Measurements from ENCODE around the gene GDF2. TPM values are rescaled to one million over a fixed set of nuclear protein-coding genes. Genes with fewer than 3 reads are reported as not detected.

The GDF2 gene
- total RNA-seq, 4 donors from 2014 or later = not detected

DNA sequence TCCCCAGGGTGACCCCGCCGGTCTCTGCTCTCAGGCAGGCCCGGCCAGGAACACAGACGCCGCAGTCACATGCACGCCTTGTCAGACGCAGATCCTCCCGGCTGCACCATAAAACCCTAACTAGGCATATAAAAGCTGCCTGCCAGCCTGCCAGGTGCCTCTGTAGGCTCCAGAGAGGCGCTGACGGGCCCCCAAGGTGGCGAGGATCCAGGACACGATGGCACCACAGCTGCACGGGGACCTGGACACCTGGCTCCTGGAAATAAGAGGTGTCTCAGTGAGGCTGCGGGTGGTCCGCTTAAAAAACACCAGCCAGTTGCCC lies 44.1 kb upstream of the GDF2 start:
- H3K9me3 ChIP-seq = peaks cover 0 to 9% (median 5%) of the 10 kb centered on the region in 3 donors
- intact Hi-C loops (cut with DNase I) = no loop called here
- no peaks in the 10 kb centered on the region for H3K36me3 ChIP-seq
- TF ChIP-seq, protein P1, sequence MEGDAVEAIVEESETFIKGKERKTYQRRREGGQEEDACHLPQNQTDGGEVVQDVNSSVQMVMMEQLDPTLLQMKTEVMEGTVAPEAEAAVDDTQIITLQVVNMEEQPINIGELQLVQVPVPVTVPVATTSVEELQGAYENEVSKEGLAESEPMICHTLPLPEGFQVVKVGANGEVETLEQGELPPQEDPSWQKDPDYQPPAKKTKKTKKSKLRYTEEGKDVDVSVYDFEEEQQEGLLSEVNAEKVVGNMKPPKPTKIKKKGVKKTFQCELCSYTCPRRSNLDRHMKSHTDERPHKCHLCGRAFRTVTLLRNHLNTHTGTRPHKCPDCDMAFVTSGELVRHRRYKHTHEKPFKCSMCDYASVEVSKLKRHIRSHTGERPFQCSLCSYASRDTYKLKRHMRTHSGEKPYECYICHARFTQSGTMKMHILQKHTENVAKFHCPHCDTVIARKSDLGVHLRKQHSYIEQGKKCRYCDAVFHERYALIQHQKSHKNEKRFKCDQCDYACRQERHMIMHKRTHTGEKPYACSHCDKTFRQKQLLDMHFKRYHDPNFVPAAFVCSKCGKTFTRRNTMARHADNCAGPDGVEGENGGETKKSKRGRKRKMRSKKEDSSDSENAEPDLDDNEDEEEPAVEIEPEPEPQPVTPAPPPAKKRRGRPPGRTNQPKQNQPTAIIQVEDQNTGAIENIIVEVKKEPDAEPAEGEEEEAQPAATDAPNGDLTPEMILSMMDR (IDR thresholded peaks at IDR 0.05) = no peak
- H3K27ac ChIP-seq = no peak overlapping the region
- no peak overlapping the region for H3K4me3 ChIP-seq
- peaks cover 0 to 10% (median 0%) of the 10 kb centered on the region in 4 donors for H3K27me3 ChIP-seq
- no peak for DNase-seq
- WGBS, 2 donors = 90 to 100% methylated on average over 2 of the region's 15 CpGs
- no peaks in the 10 kb centered on the region for H3K4me1 ChIP-seq

GRCh38 chr10:47278720-47279119 lies 43.5 kb upstream of the GDF2 start:
- Histone ChIP-seq H3K27ac (no peak overlapping the region), H3K4me1 (no peaks in the 10 kb centered on the region), H3K9me3 (peaks cover 0 to 3% (median 0%) of the 10 kb centered on the region in 3 donors), H3K4me3 (no peak overlapping the region), H3K36me3 (no peaks in the 10 kb centered on the region), H3K27me3 (peaks cover 0 to 10% (median 0%) of the 10 kb centered on the region in 4 donors)
- TF ChIP-seq POLR2A (IDR thresholded peaks at IDR 0.05) = no peak
- TF ChIP-seq, protein P1 (IDR thresholded peaks at IDR 0.05) = no peak
- intact Hi-C loops (cut with DNase I) = no loop called here
- WGBS, 2 donors = 80 to 100% methylated on average over 2 of the region's 3 CpGs
- no peak for DNase-seq

DNA sequence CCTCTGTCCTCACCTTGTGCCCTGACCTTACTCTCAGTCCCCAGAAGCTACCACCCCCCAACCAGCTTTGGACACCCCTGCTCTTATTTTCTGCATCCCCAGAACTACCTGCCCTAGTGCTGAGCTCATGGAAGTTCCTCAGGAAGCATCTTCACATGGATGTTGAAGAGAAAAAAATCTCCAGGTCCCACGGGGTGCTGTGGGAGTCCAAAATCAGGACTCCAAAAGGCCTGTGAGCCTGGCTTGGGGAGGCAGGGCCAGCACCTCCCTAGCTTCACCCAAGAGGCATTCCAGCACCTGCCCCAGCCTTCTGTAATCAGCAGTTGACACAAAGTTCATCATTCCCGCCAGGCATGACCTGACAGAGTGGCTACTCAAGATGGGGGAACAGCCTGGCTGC lies 43.0 kb upstream of the GDF2 start:
- no peaks in the 10 kb centered on the region for H3K36me3 ChIP-seq
- H3K27ac ChIP-seq = no peak overlapping the region
- no peak overlapping the region for H3K4me3 ChIP-seq
- WGBS, 2 donors = 60% methylated on average over 1 of the region's 2 CpGs; no CpG with 5 or more reads in 1 of the 2 donors
- peaks cover 0 to 10% (median 0%) of the 10 kb centered on the region in 4 donors for H3K27me3 ChIP-seq
- intact Hi-C loops (cut with DNase I) = no loop called here
- no peaks in the 10 kb centered on the region for H3K4me1 ChIP-seq
- TF ChIP-seq POLR2A (IDR thresholded peaks at IDR 0.05) = no peak
- TF ChIP-seq, protein P1 (IDR thresholded peaks at IDR 0.05) = no peak
- DNase-seq = no peak
- H3K9me3 ChIP-seq = no peaks in the 10 kb centered on the region

DNA sequence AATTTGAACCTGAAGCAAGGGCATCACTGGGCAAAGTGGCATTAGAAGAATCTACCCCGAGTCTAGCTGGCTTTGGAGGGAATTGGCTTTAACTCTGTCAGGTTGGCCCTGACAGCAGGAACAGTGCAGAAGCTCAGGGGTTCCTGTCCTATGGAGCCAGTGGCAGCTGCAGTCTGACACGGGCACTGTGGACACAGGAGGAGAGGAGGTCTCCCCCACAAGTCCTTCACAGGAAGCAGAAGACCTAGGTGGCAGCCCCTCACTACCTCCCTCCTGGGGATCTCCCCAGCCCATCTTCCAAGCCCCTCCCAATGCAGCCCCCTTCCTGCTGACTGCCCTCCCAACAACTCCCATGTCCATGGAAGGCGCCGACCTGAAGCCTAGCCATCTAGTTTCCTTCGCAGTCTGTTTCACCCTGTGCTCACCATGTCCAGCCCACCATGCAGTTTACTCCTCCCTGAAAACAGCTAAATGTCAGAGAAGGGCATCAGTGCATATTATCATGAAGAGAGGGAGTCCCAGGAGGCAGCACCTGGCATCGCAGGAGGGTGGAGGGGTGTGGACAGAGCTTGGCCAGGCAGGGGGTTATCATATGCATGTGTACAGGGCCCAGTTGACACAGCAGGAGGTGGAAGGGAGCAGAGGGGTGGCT lies 40.1 kb upstream of the GDF2 start:
- H3K4me1 ChIP-seq = peaks cover 0 to 4% (median 0%) of the 10 kb centered on the region in 3 donors
- H3K36me3 ChIP-seq = no peaks in the 10 kb centered on the region
- H3K9me3 ChIP-seq = no peaks in the 10 kb centered on the region
- peaks cover 0 to 3% (median 0%) of the 10 kb centered on the region in 4 donors for H3K27me3 ChIP-seq
- DNase-seq = no peak
- TF ChIP-seq POLR2A (IDR thresholded peaks at IDR 0.05) = no peak
- TF ChIP-seq, protein P1 (IDR thresholded peaks at IDR 0.05) = no peak
- no peak overlapping the region for H3K27ac ChIP-seq
- no peak overlapping the region for H3K4me3 ChIP-seq
- WGBS, 2 donors = 86 to 88% methylated on average over 5 of the region's 6 CpGs
- intact Hi-C loops (cut with DNase I) = no loop called here

- intact Hi-C loops (cut with DNase I) = no loop called here
- no peak overlapping the region for H3K4me3 ChIP-seq
These were observed 39.6 kb upstream of the GDF2 start for GRCh38 chr10:47282657-47283018.

More at GRCh38 chr10:47282657-47283018, 39.6 kb upstream of the GDF2 start:
- Histone ChIP-seq H3K27ac (no peak overlapping the region), H3K27me3 (peaks cover 0 to 3% (median 0%) of the 10 kb centered on the region in 4 donors), H3K4me1 (peaks cover 0 to 9% (median 0%) of the 10 kb centered on the region in 3 donors), H3K36me3 (no peaks in the 10 kb centered on the region), H3K9me3 (no peaks in the 10 kb centered on the region)
- WGBS, 2 donors = 79 to 92% methylated on average over 3 to 4 of the region's 6 CpGs
- TF ChIP-seq POLR2A (IDR thresholded peaks at IDR 0.05) = no peak
- TF ChIP-seq, protein P1 (IDR thresholded peaks at IDR 0.05) = no peak
- no peak for DNase-seq

Data from esophagus squamous epithelium (tissue), 5 donors.